Endometrium (tissue), 2 donors: ENCODE data around the gene POU2AF2.

Source experiments
- FAIRE-seq: peaks from 2 replicates; lab custom pipeline; 2012; peaks lifted over from hg19 to GRCh38; lab: Jason Lieb, UNC
- donor health status: control.
- donor health status: control.

POU2AF2 gene

GRCh38 chr11:111330234-111330893 lies 84.8 kb downstream of the POU2AF2 start:
- no peak for FAIRE-seq

- no peak for FAIRE-seq
Measured at GRCh38 chr11:111331711-111332479, 86.4 kb downstream of the POU2AF2 start.

- FAIRE-seq = no peak
Measured at GRCh38 chr11:111334532-111335502, 89.3 kb downstream of the POU2AF2 start.

GRCh38 chr11:111335549-111335948 lies 90.0 kb downstream of the POU2AF2 start:
- FAIRE-seq = no peak
